Stimulated activated CD8-positive, alpha-beta memory T cell treated with anti-CD3 and anti-CD28 coated beads, Interleukin-2, amount 100 ng/mL, for 48 hours (primary cell): ENCODE measurements around the gene UMAD1.
"Not testable (repeated sequence)": the region's sequence is repeated elsewhere in the genome, so short reads cannot be mapped to it uniquely, and the experiment has no call there.

ENCODE experiments used
- DNase-seq, 2 donors: peaks; one replicate each; pipeline ENCODE4 v3.0.0-alpha.2; 2020; ENCODE audit warnings: low read depth in 2 of 2

Gene UMAD1

DNA sequence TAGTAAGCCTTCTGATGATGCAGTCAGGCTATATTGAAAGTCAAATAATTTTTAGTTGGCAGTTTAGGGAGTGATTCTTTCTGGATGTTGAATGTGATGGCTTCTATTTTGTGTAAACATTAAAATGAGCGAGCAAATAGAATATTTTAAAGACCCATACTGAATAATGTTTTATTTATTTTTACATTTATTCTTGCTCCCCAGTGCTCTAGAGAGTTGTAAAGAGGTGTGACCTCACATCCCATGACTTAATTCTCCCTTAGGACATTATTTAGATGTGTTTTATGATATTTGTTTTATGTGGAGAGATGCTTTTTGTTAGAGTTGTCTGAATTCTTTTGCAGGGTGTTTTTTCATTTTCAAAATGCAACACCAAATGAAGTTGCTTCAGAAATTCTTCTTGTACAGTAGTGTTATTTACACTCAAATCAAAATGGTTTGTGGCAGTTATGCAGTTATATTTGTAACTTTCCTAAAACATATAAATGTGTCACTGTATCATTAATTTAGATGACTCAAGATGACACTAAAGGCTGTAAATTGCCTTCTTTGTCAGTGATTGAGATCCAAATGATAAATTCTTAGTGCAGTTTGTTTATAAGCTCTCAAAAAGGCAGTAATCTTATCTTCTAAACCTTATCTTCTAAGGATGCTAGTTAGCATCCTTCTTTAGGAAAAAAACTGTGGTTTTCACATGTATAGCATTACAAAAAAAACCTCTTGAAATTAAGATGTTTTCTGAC, 12.4 kb downstream of the UMAD1 start:
- no peak for DNase-seq

DNA sequence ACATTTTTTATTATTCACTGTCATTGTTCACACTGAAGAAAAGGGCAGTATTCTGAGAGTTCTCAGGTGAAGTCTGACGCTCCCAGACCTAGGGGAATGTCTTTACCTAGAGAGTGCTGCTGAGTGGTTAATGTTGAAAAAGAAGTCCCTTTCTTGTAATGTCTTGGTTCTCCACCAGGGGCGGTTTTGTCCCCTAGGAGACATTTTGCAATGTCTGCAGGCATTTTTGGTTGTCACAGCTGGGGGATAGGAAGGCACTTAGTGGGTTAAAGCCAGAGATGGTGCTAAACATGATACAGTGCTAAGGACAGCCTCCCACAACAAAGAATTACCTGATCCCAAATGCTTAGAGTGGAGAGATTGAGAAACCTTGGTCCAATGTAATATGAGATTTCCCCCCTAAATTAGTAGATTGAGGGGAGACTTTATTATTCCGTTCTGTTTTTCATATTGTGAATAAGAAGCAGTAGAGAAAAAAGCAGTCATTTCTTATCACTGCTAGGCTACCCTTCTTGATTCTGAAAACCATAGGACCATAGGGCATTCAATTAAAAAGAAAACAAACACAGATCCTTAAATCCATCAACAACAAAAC, 13.1 kb downstream of the UMAD1 start:
- no peak for DNase-seq

DNA sequence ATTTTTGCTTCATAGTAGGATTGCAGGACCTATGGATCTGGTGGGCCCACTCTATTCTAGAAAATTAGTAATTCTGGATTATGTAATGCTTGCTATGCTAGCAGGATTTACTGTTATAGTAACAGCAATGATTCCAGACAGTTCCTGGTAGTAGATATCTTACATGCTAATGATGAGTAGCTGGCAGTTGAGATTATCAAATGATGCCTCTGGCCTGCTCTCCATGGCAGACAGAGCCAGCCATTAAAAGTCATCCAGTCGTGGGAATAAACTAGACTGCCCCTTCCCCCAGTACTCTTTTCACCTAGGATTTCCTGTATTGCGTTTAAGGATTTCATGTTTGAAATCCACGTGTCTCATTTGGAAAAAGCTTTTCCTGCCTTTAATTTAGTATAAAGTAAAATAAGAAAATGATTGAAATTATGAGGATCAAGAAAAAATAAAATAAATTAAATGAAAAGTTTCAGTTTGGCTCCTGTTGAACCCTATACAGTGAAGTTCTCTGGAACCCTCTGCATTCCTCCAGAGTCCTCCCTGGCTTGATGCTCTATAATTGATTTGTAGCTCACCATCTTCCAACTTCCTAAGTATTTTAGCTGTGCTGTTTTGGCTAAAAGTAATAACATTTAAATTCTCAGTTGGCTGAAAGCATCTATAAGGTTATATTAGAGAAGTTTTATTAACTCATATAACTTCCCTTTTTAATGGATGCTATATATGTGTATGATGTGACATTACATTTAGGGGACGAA, 14.6 kb downstream of the UMAD1 start:
- DNase-seq, result no peak

DNA sequence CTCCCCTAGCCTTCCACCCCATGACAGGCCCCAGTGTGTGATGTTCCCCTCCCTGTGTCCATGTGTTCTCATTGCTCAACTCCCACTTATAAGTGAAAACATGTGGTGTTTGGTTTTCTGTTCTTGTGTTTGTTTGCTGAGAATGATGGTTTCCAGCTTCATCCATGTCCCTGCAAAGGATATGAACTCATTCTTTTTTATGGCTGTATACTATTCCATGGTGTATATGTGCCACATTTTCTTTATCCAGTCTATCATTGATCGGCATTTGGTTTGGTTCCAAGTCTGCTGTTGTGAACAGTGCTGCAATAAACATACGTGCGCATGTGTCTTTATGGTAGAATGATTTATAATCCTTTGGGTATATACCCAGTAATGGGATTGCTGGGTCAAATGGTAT, 15.9 kb downstream of the UMAD1 start:
- DNase-seq, result not testable (repeated sequence)

DNA sequence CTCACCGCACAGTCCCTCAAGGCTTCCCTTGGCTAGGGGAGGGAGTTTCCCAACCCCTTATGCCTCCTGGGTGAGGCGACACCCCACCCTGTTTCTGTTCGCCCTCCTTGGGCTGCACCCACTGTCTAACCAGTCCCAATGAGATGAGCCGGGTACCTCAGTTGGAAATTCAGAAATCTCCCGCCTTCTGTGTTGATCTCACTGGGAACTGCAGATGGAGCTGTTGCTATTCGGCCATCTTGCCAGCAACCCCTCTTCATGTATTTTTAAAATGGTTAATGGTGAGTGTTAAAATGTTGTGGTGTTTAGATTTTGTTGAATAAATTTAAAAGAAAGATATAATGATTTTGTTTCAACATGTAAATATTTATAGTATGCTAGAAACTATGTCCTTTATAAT, 22.0 kb downstream of the UMAD1 start:
- no peak for DNase-seq

DNA sequence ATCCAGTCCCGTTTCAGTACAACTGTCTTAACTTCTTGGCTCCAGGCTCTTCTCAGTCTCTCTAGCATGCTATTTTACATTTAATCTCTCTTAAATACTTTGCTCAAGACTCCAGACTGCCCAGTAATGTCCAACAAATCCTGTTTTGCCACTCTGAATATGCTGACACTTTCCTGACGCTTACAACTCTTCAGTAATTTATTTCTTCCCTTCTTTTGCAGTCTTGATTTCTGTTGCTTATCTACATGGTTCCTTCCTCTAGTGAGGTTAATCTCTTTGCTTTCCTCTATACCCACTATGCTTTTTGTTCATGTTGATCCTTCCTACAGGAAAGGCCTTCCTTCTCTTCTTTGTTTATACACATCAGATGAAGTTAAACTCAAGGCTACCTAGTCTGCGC, 23.7 kb downstream of the UMAD1 start:
- DNase-seq, result no peak

DNA sequence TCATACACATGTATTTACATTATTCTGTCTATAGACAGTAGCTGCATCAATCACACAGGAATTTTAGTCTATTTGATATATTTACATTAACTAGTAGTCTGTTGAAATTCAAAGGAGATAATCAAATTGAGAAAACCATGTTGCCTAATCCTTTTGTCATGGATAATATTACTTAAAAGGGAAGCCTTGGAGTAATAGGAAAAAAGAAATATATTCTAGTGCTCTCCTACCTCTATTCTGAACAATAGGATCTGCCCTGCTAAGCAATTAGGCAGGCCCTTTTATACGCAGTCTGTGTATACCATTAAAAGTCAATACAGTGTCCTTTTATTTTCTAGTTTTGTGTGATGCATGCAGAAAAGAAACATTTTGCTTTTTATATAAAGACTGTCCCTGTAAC, 24.5 kb downstream of the UMAD1 start:
- DNase-seq, result no peak

DNA sequence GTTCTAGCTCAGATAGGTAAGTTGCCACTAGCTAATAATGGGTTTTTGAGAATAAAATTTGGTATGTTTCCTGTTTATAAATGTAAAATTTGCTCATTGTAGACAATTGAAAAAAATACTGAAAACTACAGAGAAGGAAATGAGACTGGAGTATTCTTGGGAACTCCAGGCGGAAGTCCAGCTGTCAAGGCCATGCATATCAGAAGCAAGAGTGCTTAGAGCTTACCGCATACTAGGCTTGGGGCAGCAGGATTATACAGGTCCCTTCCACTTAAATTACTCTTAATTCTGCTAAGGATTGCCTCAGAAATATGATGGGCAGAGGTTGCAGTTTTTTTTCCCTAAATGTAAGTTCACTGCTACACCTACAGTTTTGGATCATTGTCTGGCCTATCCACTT, 26.6 kb downstream of the UMAD1 start:
- DNase-seq, result no peak

DNA sequence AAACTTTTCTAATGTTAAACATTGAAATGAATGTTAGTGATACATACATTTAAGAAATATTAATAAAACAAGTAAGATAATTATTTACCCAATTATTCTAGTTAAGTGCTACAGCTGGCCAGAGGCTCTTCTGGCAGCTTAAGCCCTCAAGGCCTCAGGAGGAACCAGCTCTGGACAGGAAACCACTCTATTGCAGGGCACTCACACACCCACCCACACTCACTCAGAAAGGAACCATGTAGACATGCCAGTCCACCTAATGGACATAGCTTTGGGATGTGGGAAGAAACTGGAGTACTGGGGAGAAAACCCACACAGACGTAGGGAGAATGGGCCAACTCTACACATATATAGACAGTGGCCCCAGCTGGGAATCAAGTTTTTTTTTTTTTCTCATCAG, 28.2 kb downstream of the UMAD1 start:
- no peak for DNase-seq

DNA sequence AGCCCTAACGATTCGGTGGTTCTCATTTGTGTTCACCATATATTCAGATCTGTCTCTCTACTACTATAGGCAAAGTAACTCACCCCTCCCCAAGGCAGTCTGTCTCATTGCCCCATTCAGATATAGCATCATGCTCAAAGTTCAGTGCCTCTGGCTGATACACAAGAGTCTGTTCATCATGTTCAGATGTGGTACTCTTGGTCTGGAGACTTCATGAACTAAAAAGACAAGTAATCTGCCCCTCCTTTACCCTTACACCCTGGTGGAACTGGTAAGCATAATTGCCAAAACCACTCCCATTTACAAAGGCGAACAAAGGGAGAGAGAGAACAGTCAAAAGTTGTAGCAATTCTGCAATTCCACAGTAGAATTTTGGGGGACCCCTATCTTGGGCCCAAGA, 29.9 kb downstream of the UMAD1 start:
- no peak for DNase-seq

DNA sequence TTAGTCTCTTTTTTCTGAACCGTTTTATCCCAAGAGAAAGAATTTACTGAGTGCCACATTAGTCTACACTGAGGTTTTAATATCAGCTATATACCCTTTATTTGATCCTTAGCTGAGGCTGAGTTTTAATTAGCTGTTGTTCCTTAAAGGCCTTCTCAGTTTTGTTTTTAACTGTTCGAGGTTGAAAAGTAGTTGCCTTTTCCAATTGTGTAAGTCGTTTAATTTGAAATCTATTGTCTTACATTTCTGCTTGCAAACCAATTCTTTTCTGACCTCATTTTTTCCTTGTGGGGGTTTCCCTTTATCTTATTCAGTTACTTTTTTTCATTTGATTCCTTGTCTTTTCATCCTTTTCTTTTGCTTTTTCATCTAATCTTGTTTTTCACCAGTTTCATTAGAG, 30.8 kb downstream of the UMAD1 start:
- no peak for DNase-seq

DNA sequence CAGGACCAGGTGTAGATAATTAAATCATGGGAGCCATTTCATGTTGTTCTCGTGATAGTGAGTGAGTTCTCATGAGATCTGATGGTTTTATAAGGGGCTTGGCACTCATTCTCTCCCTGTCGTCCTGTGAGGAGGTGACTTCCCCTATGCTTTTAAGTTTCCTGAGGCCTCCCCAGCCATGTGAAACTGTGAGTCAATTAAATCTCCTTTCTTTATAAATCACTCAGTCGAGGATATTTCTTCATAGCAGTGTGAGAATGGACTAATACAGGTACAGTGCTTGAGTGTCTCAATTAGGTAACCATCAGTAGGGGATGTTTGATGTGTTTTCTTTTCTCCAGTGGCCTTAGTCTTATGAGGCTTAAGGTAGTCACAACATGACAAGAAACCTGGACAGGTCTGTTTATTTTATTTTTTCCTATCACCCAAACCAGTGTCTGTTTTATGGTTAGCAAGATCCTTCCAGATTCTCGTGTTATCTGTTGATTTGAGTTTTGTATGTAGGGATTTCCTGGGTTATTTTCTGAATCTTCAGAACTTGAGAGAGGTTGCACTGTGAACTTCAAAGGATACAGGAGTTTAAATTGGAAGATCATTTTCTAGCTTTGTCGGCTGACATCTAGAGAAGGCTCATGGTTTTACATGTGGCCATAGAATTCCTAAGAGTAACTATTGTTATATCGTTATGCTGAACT, 32.1 kb downstream of the UMAD1 start:
- DNase-seq, result no peak

DNA sequence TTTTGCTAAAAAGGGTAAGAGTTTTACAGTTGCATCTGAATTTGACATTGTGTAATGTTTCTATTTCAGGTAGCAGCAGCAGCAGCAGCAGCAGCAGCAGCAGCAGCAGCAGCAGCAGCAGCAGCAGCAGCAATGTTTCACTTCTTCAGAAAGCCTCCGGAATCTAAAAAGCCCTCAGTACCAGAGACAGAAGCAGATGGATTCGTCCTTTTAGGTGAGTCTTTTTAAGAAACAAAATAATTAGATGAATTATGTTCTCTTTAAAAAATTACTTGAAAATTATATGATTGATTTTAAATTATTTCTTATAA, 32.6 kb downstream of the UMAD1 start:
- DNase-seq, result no peak

DNA sequence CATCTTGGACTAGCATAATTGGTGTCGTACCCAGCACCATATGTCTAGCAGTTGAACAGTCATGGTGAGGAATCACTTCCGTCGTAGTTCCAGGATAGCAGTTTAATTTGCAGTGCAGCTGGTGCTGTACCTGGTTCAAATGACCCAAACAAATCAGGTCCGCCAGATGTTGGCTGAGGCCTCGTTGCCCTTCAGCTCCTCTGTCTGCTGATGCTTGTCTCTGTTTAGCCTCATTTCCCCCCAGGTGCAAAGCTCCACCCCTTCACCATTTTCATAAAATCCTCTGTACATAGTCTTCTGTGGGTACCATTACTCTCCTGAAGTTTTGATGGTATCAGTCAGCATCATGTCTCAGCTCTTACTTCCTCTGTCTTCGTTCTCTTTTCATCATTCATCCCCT, 35.1 kb downstream of the UMAD1 start:
- no peak for DNase-seq

DNA sequence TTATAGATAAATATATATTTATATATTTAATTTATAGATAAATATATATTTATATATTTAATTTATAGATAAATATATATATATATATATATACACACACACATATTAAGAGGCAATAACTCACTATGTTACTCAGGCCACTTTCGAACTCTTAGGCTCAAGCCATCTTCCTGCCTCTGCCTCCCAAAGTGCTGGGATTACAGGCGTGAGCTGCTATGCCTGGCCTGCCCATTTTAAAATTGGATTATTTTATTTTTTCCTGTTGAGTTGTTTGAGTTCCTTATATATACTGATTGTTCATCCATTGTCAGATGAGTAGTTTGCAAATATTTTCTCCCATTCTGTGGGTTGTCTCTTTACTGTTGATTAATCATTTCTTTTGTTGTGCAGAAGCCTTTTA, 39.1 kb downstream of the UMAD1 start:
- not testable (repeated sequence) for DNase-seq

DNA sequence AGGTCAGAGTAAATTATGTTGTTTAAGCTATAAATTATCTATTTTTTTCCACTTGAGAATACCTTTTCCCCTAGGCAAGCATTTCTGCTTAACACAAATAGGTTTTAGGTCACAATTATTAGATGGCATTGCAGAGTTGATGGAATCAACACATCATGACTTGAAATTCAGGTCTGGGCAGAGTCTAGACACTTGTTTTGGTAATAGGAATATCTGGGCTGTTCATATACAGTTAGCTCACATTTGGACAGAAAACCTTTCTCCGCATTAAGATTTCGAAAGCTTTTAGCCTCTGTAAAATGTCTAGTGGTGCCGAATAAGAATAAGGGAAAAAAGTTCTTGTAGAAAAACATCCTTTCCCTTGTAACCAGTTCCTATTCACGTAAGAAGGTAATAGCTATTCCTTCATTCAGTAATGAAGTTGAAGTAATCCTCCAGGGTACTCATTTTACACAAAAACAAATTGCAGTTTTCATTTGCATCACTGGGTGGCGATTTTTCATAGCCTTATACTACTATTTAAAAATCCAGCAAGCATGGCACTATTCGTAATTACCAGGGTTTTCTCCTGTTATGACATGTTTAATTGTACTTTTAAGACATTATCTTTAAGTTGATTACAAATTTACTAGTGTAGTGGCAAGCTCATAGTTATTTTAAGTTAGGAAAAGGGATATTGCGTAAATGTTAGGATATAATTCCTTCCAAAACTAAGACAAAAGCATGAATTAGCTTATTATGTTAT, 40.8 kb downstream of the UMAD1 start:
- DNase-seq, result no peak

DNA sequence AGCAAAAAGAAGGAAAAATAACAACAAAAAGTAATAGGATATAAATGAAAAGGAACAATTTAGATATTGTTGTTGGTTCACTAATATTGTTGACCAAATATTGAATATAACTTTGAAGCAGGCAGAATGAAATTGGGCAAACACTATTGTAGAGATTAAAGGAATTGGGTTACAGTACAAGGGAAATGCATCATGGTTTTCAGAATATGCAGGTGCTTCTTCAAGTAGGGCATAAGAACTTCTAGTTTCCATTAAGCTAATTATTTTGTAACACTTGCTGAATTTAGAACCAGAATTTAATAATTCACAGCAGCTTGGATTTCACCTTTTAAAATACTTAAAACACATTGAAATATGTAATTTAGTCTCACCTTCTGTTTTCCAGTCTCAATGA, 41.4 kb downstream of the UMAD1 start:
- no peak for DNase-seq

DNA sequence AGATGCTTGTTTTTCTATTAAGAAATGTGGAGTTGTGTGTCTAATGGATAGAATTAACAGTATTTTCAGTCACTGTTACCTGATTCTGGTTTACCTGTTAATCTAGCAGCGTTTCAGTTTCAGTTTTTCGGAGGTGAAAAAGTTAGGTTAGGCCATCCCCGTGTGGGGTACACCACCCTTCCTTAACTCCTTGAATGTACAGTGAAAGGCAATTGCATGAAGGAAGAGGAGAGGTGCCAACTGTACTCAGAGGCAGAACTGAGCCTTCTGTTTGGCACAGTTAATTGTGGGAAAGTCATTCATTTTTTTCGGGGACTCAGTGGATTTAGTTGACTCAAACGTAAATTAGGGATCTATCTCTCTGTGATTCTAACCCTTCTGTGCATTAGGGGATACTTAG, 42.3 kb downstream of the UMAD1 start:
- DNase-seq, result no peak

DNA sequence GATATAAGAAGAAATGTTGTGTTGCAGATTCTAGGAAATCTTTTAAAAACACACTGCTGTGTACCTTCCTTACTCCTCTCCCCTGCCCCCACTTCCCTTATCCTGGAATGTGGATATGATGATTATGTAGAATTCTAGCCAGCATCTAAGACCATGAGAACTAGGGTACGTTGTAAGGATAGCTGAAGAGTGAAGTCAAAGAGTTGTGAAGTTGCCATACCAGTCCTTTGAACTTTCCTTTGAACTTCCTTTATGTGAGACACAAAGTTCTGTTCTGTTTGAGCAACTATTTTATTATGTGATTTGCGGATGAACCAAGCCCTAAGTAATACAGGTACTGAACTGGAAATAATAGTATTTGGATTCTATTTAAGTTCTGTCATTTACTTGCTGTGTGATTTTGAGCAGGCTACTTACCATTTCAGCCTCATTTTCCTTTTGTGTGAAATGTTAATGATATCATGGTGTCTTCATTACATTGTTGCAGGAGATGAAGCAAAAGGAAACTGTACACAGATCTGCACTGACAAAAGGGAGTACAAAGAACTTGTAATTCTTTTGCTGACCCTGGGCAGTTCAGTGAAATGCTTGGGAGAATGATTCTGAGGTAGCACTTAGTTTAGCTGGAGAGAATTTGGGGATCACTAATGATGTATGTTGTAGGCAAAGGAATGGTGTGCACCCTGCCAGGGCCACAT, 46.4 kb downstream of the UMAD1 start:
- DNase-seq, result no peak

DNA sequence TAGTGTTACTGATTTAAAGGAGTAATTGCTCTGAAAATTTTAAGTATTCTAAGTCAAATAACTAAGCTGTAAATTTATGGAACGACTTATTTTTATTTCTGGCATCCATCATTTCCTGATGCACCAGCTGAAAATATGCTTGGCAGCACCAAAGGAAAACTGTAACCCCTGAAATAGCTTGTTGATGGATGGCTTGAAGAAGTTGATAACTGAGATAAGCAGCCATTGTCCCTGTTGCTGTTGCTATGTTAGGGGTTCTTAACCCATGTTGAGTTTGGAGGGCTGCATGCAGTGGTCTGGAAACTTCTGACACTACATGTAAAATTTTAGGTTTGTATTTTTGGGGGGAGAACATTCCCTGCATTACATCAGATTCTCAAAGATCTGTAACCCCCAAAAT, 47.2 kb downstream of the UMAD1 start:
- no peak for DNase-seq

DNA sequence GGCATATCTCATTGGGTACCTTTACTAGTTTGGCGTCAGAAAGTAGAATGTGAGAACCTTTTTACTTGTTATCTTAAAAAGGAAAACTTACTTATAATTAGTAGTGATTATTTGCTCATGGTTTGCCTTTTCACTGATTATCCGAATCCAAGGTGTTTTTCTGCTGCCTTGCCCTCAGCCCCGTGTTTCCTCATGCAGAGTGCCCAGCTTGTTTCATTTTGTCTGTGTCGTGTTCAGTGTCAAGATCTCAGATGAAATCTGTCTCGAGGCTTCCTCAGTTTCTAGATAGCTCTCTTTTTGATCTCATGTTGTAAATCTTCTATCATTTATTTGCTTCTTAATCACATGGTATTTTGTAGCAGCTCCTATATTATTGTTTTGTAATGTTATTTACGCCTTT, 47.8 kb downstream of the UMAD1 start:
- no peak for DNase-seq
